HepG2 (cell line): ENCODE measurements around the gene MRPS25. TPM values are rescaled to one million over a fixed set of nuclear protein-coding genes. Genes with fewer than 3 reads are reported as not detected.

Experiments used
- BRCA1 ChIP-seq: sonication (generic); formaldehyde crosslinking; IDR thresholded peaks from 2 replicates; pipeline ENCODE4 v1.4.0; 2020; ENCODE audit warnings: missing genetic modification reagents
- DR1 ChIP-seq: sonication (generic); formaldehyde crosslinking; IDR thresholded peaks from 2 replicates; pipeline ENCODE4 v1.8.0; 2021; ENCODE audit warnings: mild to moderate bottlenecking, missing genetic modification reagents, inconsistent platforms
- EED ChIP-seq: sonication (generic); formaldehyde crosslinking; IDR thresholded peaks from 2 replicates; pipeline ENCODE4 v1.5.0; 2020; ENCODE audit warnings: mild to moderate bottlenecking, missing genetic modification reagents
- GFI1 ChIP-seq: sonication (generic); formaldehyde crosslinking; IDR thresholded peaks from 2 replicates; pipeline ENCODE4 v1.5.0; 2020; ENCODE audit warnings: missing genetic modification reagents, mild to moderate bottlenecking, borderline replicate concordance
- HHEX ChIP-seq: IDR thresholded peaks from 2 replicates; pipeline ENCODE4 v1.6.1; 2016; ENCODE audit warnings: control low read depth
- HNRNPK ChIP-seq: fragments of 200-400 bp; formaldehyde crosslinking; IDR thresholded peaks from 2 replicates; pipeline ENCODE4 v1.6.1; 2018; ENCODE audit warnings: low read length, low read depth, moderate library complexity, mild to moderate bottlenecking; ENCODE audit not compliant: poor library complexity, severe bottlenecking
- HOXA3 ChIP-seq: sonication (generic); formaldehyde crosslinking; IDR thresholded peaks from 2 replicates; pipeline ENCODE4 v1.5.0; 2020; ENCODE audit warnings: missing genetic modification reagents
- PAF1 ChIP-seq: IDR thresholded peaks from 2 replicates; pipeline ENCODE4 v1.6.1; 2016; ENCODE audit warnings: missing genetic modification reagents, missing compliant biosample characterization
- RXRB ChIP-seq: IDR thresholded peaks from 2 replicates; pipeline ENCODE4 v1.6.1; 2016; ENCODE audit warnings: borderline replicate concordance, missing genetic modification reagents, missing compliant biosample characterization
- SMAD9 ChIP-seq: sonication (generic); formaldehyde crosslinking; IDR thresholded peaks from 2 replicates; pipeline ENCODE4 v1.5.1; 2020; ENCODE audit warnings: mild to moderate bottlenecking, missing genetic modification reagents
- SMARCC2 ChIP-seq: fragments of 450-650 bp; IDR thresholded peaks from 2 replicates; pipeline ENCODE4 v1.6.1; 2017; ENCODE audit warnings: antibody characterized with exemption, mild to moderate bottlenecking
- TP53 ChIP-seq: sonication (generic); formaldehyde crosslinking; conservative IDR thresholded peaks from 2 replicates; pipeline ENCODE4 v1.4.0; 2020; ENCODE audit warnings: missing genetic modification reagents
- U2AF2 ChIP-seq: fragments of 200-400 bp; formaldehyde crosslinking; IDR thresholded peaks from 2 replicates; pipeline ENCODE4 v1.6.1; 2017; ENCODE audit warnings: low read depth, mild to moderate bottlenecking, low read length
- ZNF124 ChIP-seq: sonication (generic); formaldehyde crosslinking; IDR thresholded peaks from 2 replicates; pipeline ENCODE4 v1.4.0; 2020; ENCODE audit warnings: missing genetic modification reagents
- ZNF225 ChIP-seq: sonication (generic); formaldehyde crosslinking; IDR thresholded peaks from 2 replicates; pipeline ENCODE4 v1.4.0; 2020; ENCODE audit warnings: mild to moderate bottlenecking, missing genetic modification reagents
- ZNF543 ChIP-seq: sonication (generic); formaldehyde crosslinking; IDR thresholded peaks from 2 replicates; pipeline ENCODE4 v1.4.0; 2020; ENCODE audit warnings: mild to moderate bottlenecking, missing genetic modification reagents
- ZNF570 ChIP-seq: sonication (generic); formaldehyde crosslinking; IDR thresholded peaks from 2 replicates; pipeline ENCODE4 v1.4.0; 2020; ENCODE audit warnings: mild to moderate bottlenecking, missing genetic modification reagents, borderline replicate concordance
- ZNF670 ChIP-seq: sonication (generic); formaldehyde crosslinking; IDR thresholded peaks from 2 replicates; pipeline ENCODE4 v1.8.0; 2022; ENCODE audit warnings: mild to moderate bottlenecking, missing genetic modification reagents, borderline replicate concordance
- ZSCAN20 ChIP-seq: sonication (generic); formaldehyde crosslinking; IDR thresholded peaks from 2 replicates; pipeline ENCODE4 v1.4.0; 2020; ENCODE audit warnings: missing genetic modification reagents, mild to moderate bottlenecking, borderline replicate concordance
- polyA plus RNA-seq, 8 experiments: library from polyadenylated mRNA; depleted of rRNA in 3 of 8; stranded (reverse) in 7 of 8; unstranded in 1 of 8; fragments of >200 nt; fragmentation: Illumina TruSeq in 4 of 8; extraction: Trizol in 4 of 8; gene quantifications; 2 replicates each; pipeline versions ENCODE4 v1.2.1 to v1.2.3, GENCODE V29; 2011 to 2016; ENCODE audit warnings: low read depth in 4 of 8, missing spikeins in 1 of 8, mixed read lengths in 1 of 8; ENCODE audit not compliant: insufficient read depth in 1 of 8
- total RNA-seq, 5 experiments: library from RNA; depleted of rRNA; stranded (reverse); fragments of >200 nt; fragmentation: Illumina TruSeq; extraction: Trizol; gene quantifications; 2 replicates each; pipeline ENCODE4 v1.2.3, GENCODE V29; 2016; ENCODE audit warnings: low read depth in 1 of 5
- TF ChIP-seq, protein P1 (sequence below): sonication (generic); formaldehyde crosslinking; IDR thresholded peaks from 2 replicates; pipeline ENCODE4 v1.4.0; 2020; ENCODE audit warnings: mild to moderate bottlenecking, missing genetic modification reagents
- TF ChIP-seq, protein P2 (sequence below): IDR thresholded peaks from 2 replicates; pipeline ENCODE4 v1.6.1; 2016
- TF ChIP-seq, protein P3 (sequence below): sonication (generic); formaldehyde crosslinking; IDR thresholded peaks from 2 replicates; pipeline ENCODE4 v1.5.0; 2020; ENCODE audit warnings: mild to moderate bottlenecking, missing genetic modification reagents
- TF ChIP-seq, protein P4 (sequence below): sonication (generic); formaldehyde crosslinking; IDR thresholded peaks from 2 replicates; pipeline ENCODE4 v1.8.1; 2023; ENCODE audit warnings: mild to moderate bottlenecking, missing genetic modification reagents
- TF ChIP-seq, protein P5 (sequence below): sonication (generic); formaldehyde crosslinking; IDR thresholded peaks from 2 replicates; pipeline ENCODE4 v1.8.1; 2023; ENCODE audit warnings: mild to moderate bottlenecking, moderate library complexity, missing genetic modification reagents

The MRPS25 gene
- total and polyA plus RNA-seq, 2 of the 13 experiments (the other 11 are each of a cell fraction or from before 2014, with no cell fraction given), result 60.1 to 74.3 TPM

DNA sequence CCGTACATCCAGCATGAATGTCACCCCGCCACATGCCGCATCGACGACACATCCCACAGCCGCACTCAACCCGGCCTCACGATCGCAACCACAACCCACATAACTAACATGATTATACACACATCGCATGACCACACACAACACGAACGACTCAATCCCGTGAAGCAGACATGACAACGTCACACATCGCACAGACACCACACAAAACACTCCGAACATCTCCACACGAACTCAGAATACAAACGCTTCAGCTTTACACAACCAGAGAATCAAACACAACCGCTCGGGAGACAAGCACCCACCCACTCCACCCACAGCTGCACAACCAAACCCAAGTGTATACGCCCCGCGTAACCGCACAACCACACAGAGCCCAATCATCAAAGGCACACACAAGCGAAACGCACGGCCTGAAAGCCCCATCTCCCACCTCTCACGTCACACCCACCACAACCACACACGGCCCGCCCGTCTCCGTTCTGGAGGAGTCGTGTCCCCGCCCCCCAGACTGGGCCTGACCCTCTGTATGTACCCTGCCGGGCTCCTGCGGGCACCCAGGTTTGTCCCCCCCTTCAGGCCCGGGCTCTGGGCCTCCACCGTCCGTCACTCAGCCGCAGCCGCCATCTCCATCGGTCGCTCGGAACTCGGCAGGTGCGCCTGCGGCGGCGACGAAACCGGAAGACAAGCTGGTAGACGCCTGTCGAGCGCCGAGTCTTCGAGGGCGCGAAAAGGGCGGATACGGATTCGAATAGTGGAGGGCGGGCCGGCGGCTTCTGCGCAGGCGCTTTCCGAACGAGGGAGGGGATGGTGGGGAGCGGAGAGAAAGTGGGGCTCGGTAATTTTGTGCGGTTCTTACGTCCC is 33.6 kb upstream of the MRPS25 start, which contains the start of gene RBSN (continued):
- TF ChIP-seq, protein P1, sequence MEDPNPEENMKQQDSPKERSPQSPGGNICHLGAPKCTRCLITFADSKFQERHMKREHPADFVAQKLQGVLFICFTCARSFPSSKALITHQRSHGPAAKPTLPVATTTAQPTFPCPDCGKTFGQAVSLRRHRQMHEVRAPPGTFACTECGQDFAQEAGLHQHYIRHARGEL (CRISPR knock-in tag), result 0 out of 2 replicates have a peak, but pooled peaks have one; percentile 73
- peak; percentile 78; the same call in 1 of the 2 replicates for TF ChIP-seq RXRB (CRISPR knock-in tag)
- TF ChIP-seq HOXA3, result peak; percentile 97
- TF ChIP-seq SMARCC2, result no peak
- no peak for TF ChIP-seq PAF1 (CRISPR knock-in tag)
- TF ChIP-seq ZNF225 (CRISPR knock-in tag), result peak; percentile 78
- peak; percentile 99 for TF ChIP-seq ZNF670 (CRISPR knock-in tag)
- TF ChIP-seq DR1 (CRISPR knock-in tag), result peak; percentile 89
- TF ChIP-seq U2AF2, result no peak
- no peak for TF ChIP-seq TP53 (CRISPR knock-in tag)
- TF ChIP-seq GFI1 (CRISPR knock-in tag), result peak; percentile 58
- TF ChIP-seq HNRNPK, result peak; percentile 91
- peak; percentile 69; the same call in 1 of the 2 replicates for TF ChIP-seq BRCA1
- TF ChIP-seq EED, result no peak; the same call in 1 of the 2 replicates
- TF ChIP-seq ZNF124 (CRISPR knock-in tag), result peak; percentile 74
- TF ChIP-seq, protein P2, sequence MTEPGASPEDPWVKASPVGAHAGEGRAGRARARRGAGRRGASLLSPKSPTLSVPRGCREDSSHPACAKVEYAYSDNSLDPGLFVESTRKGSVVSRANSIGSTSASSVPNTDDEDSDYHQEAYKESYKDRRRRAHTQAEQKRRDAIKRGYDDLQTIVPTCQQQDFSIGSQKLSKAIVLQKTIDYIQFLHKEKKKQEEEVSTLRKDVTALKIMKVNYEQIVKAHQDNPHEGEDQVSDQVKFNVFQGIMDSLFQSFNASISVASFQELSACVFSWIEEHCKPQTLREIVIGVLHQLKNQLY (CRISPR knock-in tag), result 0 out of 2 replicates have a peak, but pooled peaks have one; percentile 44
- TF ChIP-seq, protein P3, sequence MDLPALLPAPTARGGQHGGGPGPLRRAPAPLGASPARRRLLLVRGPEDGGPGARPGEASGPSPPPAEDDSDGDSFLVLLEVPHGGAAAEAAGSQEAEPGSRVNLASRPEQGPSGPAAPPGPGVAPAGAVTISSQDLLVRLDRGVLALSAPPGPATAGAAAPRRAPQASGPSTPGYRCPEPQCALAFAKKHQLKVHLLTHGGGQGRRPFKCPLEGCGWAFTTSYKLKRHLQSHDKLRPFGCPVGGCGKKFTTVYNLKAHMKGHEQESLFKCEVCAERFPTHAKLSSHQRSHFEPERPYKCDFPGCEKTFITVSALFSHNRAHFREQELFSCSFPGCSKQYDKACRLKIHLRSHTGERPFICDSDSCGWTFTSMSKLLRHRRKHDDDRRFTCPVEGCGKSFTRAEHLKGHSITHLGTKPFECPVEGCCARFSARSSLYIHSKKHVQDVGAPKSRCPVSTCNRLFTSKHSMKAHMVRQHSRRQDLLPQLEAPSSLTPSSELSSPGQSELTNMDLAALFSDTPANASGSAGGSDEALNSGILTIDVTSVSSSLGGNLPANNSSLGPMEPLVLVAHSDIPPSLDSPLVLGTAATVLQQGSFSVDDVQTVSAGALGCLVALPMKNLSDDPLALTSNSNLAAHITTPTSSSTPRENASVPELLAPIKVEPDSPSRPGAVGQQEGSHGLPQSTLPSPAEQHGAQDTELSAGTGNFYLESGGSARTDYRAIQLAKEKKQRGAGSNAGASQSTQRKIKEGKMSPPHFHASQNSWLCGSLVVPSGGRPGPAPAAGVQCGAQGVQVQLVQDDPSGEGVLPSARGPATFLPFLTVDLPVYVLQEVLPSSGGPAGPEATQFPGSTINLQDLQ (CRISPR knock-in tag), result 0 out of 2 replicates have a peak, but pooled peaks have one; percentile 58
- TF ChIP-seq, protein P4, sequence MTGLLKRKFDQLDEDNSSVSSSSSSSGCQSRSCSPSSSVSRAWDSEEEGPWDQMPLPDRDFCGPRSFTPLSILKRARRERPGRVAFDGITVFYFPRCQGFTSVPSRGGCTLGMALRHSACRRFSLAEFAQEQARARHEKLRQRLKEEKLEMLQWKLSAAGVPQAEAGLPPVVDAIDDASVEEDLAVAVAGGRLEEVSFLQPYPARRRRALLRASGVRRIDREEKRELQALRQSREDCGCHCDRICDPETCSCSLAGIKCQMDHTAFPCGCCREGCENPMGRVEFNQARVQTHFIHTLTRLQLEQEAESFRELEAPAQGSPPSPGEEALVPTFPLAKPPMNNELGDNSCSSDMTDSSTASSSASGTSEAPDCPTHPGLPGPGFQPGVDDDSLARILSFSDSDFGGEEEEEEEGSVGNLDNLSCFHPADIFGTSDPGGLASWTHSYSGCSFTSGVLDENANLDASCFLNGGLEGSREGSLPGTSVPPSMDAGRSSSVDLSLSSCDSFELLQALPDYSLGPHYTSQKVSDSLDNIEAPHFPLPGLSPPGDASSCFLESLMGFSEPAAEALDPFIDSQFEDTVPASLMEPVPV (CRISPR knock-in tag), result peak; percentile 97
- 0 out of 2 replicates have a peak, but pooled peaks have one; percentile 77 for TF ChIP-seq ZNF570
- no peak for TF ChIP-seq SMAD9 (CRISPR knock-in tag)
- TF ChIP-seq, protein P5, sequence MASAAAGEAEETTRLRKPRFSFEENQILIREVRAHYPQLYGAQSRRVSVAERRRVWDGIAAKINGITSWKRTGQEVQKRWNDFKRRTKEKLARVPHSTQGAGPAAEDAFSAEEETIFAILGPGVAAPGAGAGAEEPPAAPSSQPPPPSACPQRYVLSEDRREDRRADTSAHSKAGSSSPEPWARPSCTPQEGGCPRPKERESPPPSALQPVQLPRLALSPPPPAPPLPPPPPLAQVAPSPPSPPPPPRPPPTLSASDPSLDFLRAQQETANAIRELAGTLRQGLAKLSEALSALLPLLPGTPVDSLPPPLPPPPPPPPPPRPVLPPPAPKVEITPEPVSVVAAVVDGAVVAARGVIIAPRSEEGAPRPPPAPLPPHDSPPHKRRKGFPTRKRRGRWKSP (CRISPR knock-in tag), result peak; percentile 89
- 0 out of 2 replicates have a peak, but pooled peaks have one; percentile 23 for TF ChIP-seq HHEX (CRISPR knock-in tag)
- no peak; the same call in 1 of the 2 replicates for TF ChIP-seq ZSCAN20 (CRISPR knock-in tag)
- peak; percentile 90 for TF ChIP-seq ZNF543 (CRISPR knock-in tag)
